PC-3 (cell line): ENCODE results near the gene ATP1B2. TPM values are rescaled to one million over a fixed set of nuclear protein-coding genes. Genes with fewer than 3 reads are reported as not detected.

Source experiments
- ATAC-seq: fragments of 200-7000 bp; cut with Tn5 transposase; 2 replicates; pipeline ENCODE4 v1.9.1; 2020; ENCODE audit warnings: mild to moderate bottlenecking, moderate library complexity
- BruUV-seq: library from RNA; stranded (reverse); fragments of 400-500 nt; replicated peaks from 2 replicates; lab custom pipeline; 2021; lab: Mats Ljungman, UMichigan
- CTCF ChIA-PET: fragments of 300-600 bp; sonication (Branson Sonifier 250); formaldehyde crosslinking; loops from one replicate; lab custom pipeline; 2022; ENCODE audit warnings: antibody characterized with exemption; lab: Charles Lee
- POLR2A ChIA-PET: fragments of 300-600 bp; sonication (Branson Sonifier 250); formaldehyde crosslinking; loops from one replicate; lab custom pipeline; 2022; ENCODE audit warnings: antibody characterized with exemption; ENCODE audit not compliant: unreplicated experiment; lab: Charles Lee
- DNase-seq: peaks from one replicate; pipeline ENCODE4 v3.0.0-alpha.2; 2015
- H2AFZ ChIP-seq: fragments of 300-600 bp; sonication (generic); 2 replicates; pipeline ENCODE4 v1.6.0; 2016; ENCODE audit warnings: antibody characterized with exemption, low read length
- H3F3A ChIP-seq: fragments of 300-600 bp; sonication (generic); one replicate; pipeline ENCODE4 v1.6.0; 2017; ENCODE audit warnings: antibody characterized with exemption, low read length, control low read depth, mild to moderate bottlenecking; ENCODE audit not compliant: unreplicated experiment
- H3K27ac ChIP-seq: fragments of 300-600 bp; sonication (generic); 2 replicates; pipeline ENCODE4 v1.5.1; 2016; ENCODE audit warnings: mild to moderate bottlenecking, low read length
- H3K27me3 ChIP-seq: fragments of 300-600 bp; sonication (generic); 2 replicates; pipeline ENCODE4 v1.6.1; 2016; ENCODE audit warnings: low read length, mixed read lengths
- H3K36me3 ChIP-seq: fragments of 300-600 bp; sonication (generic); 2 replicates; pipeline ENCODE4 v1.6.1; 2016; ENCODE audit warnings: low read depth, mixed run types, low read length, mixed read lengths
- H3K4me1 ChIP-seq: fragments of 300-600 bp; sonication (generic); 2 replicates; pipeline ENCODE4 v1.5.1; 2016; ENCODE audit warnings: low read length; ENCODE audit not compliant: insufficient read depth
- H3K4me2 ChIP-seq: fragments of 300-600 bp; sonication (generic); 2 replicates; pipeline ENCODE4 v1.6.0; 2016; ENCODE audit warnings: low read length
- H3K4me3 ChIP-seq: fragments of 300-600 bp; sonication (generic); 2 replicates; pipeline ENCODE4 v1.5.1; 2016; ENCODE audit warnings: mild to moderate bottlenecking, low read length, mixed read lengths
- H3K79me2 ChIP-seq: fragments of 300-600 bp; sonication (generic); 2 replicates; pipeline ENCODE4 v1.6.1; 2017; ENCODE audit warnings: low read length, mixed read lengths
- H3K9ac ChIP-seq: fragments of 300-600 bp; sonication (generic); 2 replicates; pipeline ENCODE4 v1.6.0; 2016; ENCODE audit warnings: mild to moderate bottlenecking, low read length
- H3K9me2 ChIP-seq: fragments of 300-600 bp; sonication (generic); replicated peaks from 2 replicates; pipeline ENCODE4 v1.6.1; 2016; ENCODE audit warnings: mixed run types, low read length, mixed read lengths
- H3K9me3 ChIP-seq: fragments of 300-600 bp; sonication (generic); 2 replicates; pipeline ENCODE4 v1.6.1; 2016; ENCODE audit warnings: low read length, mixed read lengths
- H4K20me1 ChIP-seq: fragments of 300-600 bp; sonication (generic); 2 replicates; pipeline ENCODE4 v1.6.1; 2016; ENCODE audit warnings: low read length, mixed read lengths
- CTCF ChIP-seq: fragments of 300-600 bp; sonication (generic); conservative IDR thresholded peaks from 2 replicates; pipeline ENCODE4 v1.5.1; 2017; ENCODE audit warnings: antibody characterized with exemption, low read depth, mild to moderate bottlenecking, low read length
- EZH2 ChIP-seq: fragments of 300-600 bp; sonication (generic); IDR thresholded peaks from one replicate; pipeline ENCODE4 v1.6.1; 2017; ENCODE audit warnings: antibody characterized with exemption, mild to moderate bottlenecking, low read length; ENCODE audit not compliant: unreplicated experiment
- EZH2phosphoT487 ChIP-seq: fragments of 300-600 bp; sonication (generic); IDR thresholded peaks from 2 replicates; pipeline ENCODE4 v1.6.1; 2018; ENCODE audit warnings: mild to moderate bottlenecking, antibody characterized with exemption, low read length, borderline replicate concordance
- intact Hi-C: fragments of 100-400 bp; cut with micrococcal nuclease; formaldehyde crosslinking; loops from 2 replicates; pipeline ENCODE4 v1.9.0; 2023
- total RNA-seq: library from RNA; depleted of rRNA; stranded (reverse); fragments of >200 nt; gene quantifications from 2 replicates; pipeline ENCODE4 v1.2.3, GENCODE V29; 2014

Gene ATP1B2
- total RNA-seq, 1 experiment from 2014 or later: not detected

- POLR2A ChIA-PET: interaction anchor here (0.5 to 1.1 kb wide), 6 partner anchors 13 to 466 kb away, joined by 3 to 6 read pairs (median 4); partner anchors contain the start of genes FXR2 and TP53
- H3K4me3 ChIP-seq: peak within 1 kb of the TSS; percentile 91
- DNase-seq (peak; percentile 84), ATAC-seq (peak; percentile 98)
- peak within 1 kb of the TSS; percentile 86 for H3K4me2 ChIP-seq
- no peaks in the 10 kb centered on the region for H3F3A ChIP-seq
- no peaks in the 10 kb centered on the region for H3K36me3 ChIP-seq
- CTCF ChIA-PET: interaction anchor here (0.6 to 1.1 kb wide), 4 partner anchors 18 to 67 kb away, joined by 3 to 5 read pairs (median 4); partner anchors contain the start of genes ATP1B2 and TP53
- no peaks in the 10 kb centered on the region for H3K4me1 ChIP-seq
- no peak within 1 kb of the TSS for H3K27ac ChIP-seq
- H2AFZ ChIP-seq: peak within 1 kb of the TSS; percentile 87
- H3K9me2 ChIP-seq: no peaks in the 10 kb centered on the region
- no peaks in the 10 kb centered on the region for H4K20me1 ChIP-seq
- intact Hi-C loops: no loop called here
- peak within 1 kb of the TSS; percentile 84 for H3K9ac ChIP-seq
- no peaks in the 10 kb centered on the region for H3K9me3 ChIP-seq
- no peak for TF ChIP-seq EZH2phosphoT487
- no peak for TF ChIP-seq EZH2
- TF ChIP-seq CTCF: no peak
- H3K27me3 ChIP-seq: no peaks in the 10 kb centered on the region
- BruUV-seq: no TSS peak
- H3K79me2 ChIP-seq: peaks cover 13% of the 10 kb centered on the region
Measured at GRCh38 chr17:7627250-7628121, 23.2 kb upstream of the ATP1B2 start, which contains the start of gene SAT2. TSS of gene SAT2 (minus strand) at chr17:7627821. CDS start at chr17:7627635, 186 bp downstream.

GRCh38 chr17:7629939-7630571, 20.7 kb upstream of the ATP1B2 start, which contains the start of gene SHBG:
TSS of gene SHBG (plus strand) at chr17:7630135. CDS start at chr17:7630173, 38 bp downstream.
- H3F3A ChIP-seq: no peaks in the 10 kb centered on the region
- no peak within 1 kb of the TSS for H3K27ac ChIP-seq
- H3K9me2 ChIP-seq: no peaks in the 10 kb centered on the region
- no peaks in the 10 kb centered on the region for H3K27me3 ChIP-seq
- H3K9me3 ChIP-seq: no peaks in the 10 kb centered on the region
- ATAC-seq: no peak
- no peak for DNase-seq
- no peaks in the 10 kb centered on the region for H3K4me1 ChIP-seq
- no peak within 1 kb of the TSS for H3K9ac ChIP-seq
- no peak for TF ChIP-seq CTCF
- TF ChIP-seq EZH2phosphoT487: no peak
- TF ChIP-seq EZH2: no peak
- H3K4me3 ChIP-seq: no peak within 1 kb of the TSS
- H3K4me2 ChIP-seq: no peak within 1 kb of the TSS
- intact Hi-C loops: loop anchor here (5.0 kb wide), 1 partner anchor 57 kb away; the partner anchor contains the start of genes TP53 and WRAP53
- BruUV-seq: no TSS peak
- ChIA-PET POLR2A (no interaction called here), CTCF (no interaction called here)
- H4K20me1 ChIP-seq: no peaks in the 10 kb centered on the region
- H3K79me2 ChIP-seq: peaks cover 13% of the 10 kb centered on the region
- H2AFZ ChIP-seq: no peak within 1 kb of the TSS
- H3K36me3 ChIP-seq: no peaks in the 10 kb centered on the region
